Fibroblast of gingiva (primary cell): ENCODE data around the gene PCP2.
A peak's percentile ranks its signal among the peaks of the same experiment; 100 is the strongest.

ENCODE experiments used
- DNase-seq: peaks from one replicate; pipeline ENCODE4 v3.0.0-alpha.2; 2011; ENCODE audit warnings: low read depth

Gene PCP2

GRCh38 chr19:7633698-7634097 lies at the start of gene PCP2:
PCP2 (minus strand) TSS chr19:7633719; CDS start chr19:7633457, 262 bp downstream.
- DNase-seq = no peak

DNA sequence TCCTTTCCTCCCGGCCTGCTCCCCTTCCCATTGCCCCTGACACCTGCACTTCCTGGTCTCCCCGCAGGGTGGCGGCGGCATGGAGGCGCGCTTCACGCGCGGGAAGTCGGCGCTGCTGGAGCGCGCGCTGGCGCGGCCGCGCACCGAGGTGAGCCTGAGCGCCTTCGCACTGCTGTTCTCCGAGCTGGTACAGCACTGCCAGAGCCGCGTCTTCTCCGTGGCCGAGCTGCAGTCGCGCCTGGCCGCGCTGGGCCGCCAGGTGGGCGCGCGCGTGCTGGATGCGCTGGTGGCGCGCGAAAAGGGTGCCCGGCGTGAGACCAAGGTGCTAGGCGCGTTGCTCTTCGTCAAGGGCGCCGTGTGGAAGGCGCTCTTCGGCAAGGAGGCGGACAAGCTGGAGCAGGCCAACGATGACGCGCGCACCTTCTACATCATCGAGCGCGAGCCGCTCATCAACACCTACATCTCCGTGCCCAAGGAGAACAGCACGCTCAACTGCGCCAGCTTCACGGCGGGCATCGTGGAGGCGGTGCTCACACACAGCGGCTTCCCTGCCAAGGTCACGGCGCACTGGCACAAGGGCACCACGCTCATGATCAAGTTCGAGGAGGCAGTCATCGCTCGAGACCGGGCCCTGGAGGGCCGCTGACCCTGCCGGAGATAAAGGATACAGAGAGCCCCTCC lies 48.8 kb upstream of the PCP2 start:
- no peak for DNase-seq

DNA sequence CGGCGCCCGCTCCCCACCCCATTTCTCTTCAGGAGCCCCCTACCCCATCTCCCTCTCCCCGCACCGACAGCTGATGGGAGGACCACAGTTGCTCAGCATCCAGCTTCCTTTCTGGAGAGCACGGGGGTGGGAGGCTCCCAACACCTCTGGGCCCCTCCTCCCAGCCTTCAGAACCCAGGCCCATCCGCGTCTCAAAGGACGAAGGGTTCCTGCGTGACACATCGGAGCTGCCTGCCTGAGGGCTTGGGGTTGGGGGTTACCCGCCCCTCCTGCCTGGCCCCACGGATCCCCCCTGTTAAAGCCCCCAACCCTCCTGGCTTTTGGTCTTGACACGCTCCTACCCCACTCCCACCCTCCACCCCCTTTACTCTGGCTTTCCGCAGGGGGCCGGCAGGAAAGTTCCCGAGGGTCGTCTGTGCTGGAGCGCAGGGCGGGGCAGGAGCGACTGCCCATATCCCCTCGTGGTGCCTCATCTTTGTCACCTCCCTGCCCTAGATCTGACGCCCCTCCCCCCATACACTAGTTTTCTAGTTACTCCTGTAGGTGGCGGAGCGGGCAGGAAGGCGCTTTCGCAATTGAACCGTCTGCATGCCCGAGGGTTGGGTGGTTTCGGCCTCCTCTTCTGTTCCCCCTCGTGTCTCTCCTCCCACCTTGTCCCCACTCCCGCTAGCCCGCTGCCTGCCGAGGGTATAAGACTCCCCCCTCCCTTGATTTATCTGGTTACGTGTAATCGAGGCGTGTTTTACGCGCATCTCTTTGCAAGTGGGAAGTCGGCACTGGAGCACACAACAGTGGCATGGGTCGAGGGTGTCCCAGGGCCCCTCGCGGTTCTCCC lies 48.0 kb upstream of the PCP2 start:
- peak; percentile 67 for DNase-seq

DNA sequence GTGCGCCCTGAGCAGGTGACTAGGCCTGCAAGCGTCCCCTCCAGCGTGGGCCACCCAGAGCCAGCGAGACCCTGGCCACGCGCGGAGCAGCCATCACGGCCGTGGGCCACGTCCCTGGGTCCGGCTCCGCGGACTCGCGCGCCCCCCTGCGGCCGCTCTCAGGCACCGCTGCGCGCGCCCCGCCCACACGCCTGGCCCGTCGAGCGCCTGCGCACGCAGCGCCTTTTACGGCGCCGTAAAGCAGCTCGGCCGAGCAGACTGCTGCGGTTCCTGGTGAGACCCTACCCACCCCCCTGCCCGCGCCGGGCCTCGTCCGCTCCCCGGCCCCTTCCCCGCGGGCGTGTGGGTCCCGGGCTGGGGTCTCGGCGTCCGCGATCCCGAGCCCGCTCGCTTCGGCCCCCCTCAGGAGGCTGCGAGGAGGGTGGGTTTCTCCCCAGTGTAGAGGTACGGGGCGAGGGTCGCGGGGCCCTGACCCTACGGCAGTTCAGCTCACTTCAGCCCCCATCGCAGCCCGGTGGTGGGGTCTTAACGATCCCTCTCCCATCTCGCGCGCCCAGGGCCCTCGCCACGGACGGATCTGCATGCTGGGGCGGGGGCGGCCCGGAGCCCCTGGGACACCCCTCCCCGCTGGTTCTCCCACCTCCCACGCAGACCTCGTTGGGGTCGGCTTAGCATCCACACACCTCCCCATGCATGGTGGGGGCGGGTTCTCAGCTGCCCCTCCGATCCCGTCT lies 47.3 kb upstream of the PCP2 start, which contains the start of gene TRAPPC5:
TRAPPC5 (plus strand) TSS at position 228 of the 734 bp plus-strand sequence. CDS start 1,421 bp downstream, outside the sequence.
- peak; percentile 65 for DNase-seq

DNA sequence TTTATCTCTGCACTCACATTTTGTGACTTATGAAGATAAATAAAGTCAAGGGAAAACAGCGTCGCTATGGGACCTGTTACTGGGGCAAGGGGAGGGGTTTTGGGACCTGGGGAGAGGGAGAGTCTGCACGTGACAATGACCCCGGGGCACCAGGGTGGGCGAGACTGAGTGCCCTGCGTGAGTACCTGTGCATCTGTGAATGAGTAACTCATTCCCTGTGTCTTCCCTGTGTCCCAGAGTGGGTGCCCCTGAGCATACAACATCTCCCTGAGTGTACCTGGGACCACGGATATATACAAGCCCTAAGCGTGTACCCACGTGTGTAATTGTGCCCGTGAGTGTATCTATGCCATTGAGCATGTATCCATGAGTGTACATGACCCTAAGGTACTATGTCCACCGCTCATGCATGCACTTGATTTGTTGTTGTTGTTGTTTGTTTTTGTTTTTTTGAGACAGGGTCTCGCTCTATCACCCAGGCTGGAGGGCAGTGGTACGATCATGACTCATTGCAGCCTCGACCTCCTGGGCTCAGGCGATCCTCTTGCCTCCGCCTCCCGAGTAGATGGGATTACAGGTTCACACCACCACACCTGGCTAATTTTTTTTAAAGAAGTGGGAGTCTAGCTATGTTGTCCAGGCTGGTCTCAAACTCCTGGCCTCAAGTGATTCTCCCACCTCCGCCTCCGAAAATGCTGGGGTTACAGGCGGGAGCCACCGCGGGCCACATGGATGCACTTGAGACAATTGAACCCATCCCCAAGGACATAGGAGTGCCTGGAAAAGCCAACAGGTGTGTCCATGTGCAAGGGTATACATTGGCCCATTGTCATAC lies 46.5 kb upstream of the PCP2 start:
- DNase-seq = no peak

- DNase-seq = no peak
These were observed 45.6 kb upstream of the PCP2 start for GRCh38 chr19:7678971-7679751.

GRCh38 chr19:7677669-7678311 lies 44.3 kb upstream of the PCP2 start:
- no peak for DNase-seq

GRCh38 chr19:7676854-7677253 lies 43.3 kb upstream of the PCP2 start, which contains the start of gene MCEMP1:
MCEMP1 (plus strand) TSS chr19:7677090; CDS start chr19:7677121, 31 bp downstream.
- no peak for DNase-seq

DNA sequence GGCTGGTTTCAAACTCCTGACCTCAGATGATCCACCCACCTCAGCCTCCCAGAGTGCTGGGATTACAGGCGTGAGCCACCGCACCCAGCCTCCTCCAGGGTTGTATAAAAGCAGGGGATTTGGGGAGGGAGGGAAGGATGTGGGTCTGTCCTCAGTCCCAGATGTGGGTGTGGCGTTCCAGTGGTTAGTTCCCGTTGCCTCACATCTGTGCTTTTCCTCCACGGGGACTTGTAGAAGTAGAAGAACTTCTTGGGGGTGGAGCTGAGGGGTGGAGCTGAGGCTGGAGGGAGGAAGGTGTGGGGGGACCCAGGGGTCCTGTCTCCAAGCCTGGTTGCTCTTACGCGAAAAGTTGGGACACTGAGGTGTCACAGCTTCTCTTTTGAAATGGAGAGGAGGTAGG lies 42.9 kb upstream of the PCP2 start:
- no peak for DNase-seq

- peak; percentile 88 for DNase-seq
These were observed 40.8 kb upstream of the PCP2 start for GRCh38 chr19:7674010-7675005.

DNA sequence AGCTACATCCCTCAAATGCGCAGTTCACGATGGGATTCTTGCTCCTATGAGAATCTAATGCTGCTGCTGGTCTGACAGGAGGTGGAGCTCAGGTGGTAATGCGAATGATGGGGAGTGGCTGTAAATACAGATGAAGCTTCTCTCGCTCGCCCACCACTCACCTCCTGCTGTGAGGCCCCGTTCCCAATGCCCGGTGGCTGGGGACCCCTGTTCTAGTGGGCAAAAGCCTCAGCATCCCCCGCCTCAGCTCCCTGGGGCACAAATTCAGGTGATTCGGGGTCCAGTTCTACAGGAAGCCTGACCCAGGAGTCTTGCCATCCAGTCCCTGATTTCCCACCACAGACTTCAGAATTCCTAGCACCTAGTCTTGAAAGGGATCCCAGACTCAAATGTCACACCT lies 39.0 kb upstream of the PCP2 start:
- DNase-seq = no peak

GRCh38 chr19:7670790-7671189 lies 37.3 kb upstream of the PCP2 start:
- DNase-seq = no peak

DNA sequence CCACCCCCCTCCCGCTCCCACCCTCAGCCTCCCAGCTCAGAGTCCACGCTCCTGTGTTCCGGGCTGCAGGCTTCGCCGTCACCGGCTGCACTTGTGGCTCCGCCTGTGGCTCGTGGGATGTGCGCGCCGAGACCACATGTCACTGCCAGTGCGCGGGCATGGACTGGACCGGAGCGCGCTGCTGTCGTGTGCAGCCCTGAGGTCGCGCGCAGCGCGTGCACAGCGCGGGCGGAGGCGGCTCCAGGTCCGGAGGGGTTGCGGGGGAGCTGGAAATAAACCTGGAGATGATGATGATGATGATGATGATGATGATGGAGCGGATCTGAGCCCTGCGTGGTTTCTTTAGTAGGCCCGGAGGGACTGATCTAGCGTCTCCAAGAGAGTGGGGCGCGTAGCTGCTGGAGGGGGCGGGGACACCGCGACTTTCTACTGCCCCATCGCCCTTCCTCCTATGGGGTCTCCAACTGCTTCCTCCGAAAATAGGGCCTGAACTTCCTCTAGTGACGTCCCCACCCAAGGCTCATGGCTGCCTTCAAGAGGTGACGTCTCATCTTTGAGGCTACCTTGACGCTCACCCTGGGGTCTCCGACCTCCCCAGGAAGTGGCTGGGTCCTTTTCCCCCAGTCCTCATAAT lies 36.7 kb upstream of the PCP2 start:
- no peak for DNase-seq

DNA sequence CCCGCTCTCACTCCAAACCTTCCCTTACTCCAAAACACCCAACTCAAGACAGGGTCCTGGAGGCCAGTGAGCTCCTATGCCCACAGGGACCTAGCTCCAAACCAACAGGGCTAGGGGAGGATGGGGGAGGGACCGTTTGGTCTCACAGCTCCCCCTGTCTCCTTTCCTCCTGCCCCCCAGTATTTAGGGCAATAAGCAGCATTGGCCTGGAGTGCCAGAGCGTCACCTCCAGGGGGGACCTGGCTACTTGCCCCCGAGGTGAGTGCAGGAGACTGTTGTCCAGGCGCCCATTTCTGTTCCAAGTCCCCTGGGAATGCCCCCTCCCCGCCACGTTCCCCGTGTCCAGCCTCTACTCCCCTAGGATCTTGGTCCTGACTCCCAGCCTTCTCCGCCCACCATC lies 36.1 kb upstream of the PCP2 start:
- DNase-seq = no peak

GRCh38 chr19:7668842-7669241 lies 35.3 kb upstream of the PCP2 start, which contains the start of gene RETN:
RETN (plus strand) TSS chr19:7669049; CDS start chr19:7669327, 278 bp downstream.
- no peak for DNase-seq

DNA sequence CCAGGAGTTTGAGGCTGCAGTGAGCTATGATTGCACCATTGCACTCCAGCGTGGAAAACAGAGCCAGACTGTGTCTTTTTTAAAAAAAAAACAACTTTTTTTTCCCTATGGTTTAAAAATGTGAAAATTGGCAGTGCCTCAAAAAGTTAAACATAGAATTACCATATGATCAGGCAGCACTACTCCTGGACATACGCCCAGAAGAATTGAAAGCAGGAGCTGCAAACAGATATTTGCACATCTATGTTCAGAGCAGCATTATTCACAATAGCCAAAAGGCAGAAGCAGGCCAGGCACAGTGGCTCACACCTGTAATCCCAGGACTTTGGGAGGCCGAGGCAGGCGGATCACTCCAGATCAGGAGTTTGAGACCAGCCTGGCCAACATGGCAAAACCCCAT lies 31.6 kb upstream of the PCP2 start:
- peak; percentile 87 for DNase-seq

GRCh38 chr19:7663706-7664105 lies 30.2 kb upstream of the PCP2 start:
- DNase-seq = no peak

- no peak for DNase-seq
These were observed 29.1 kb upstream of the PCP2 start for GRCh38 chr19:7662657-7663056.
